8988T (cell line): ENCODE results near the gene FOXR1.

Source experiments
- DNase-seq: peaks from one replicate; pipeline ENCODE4 v3.0.0; 2011

The FOXR1 gene

DNA sequence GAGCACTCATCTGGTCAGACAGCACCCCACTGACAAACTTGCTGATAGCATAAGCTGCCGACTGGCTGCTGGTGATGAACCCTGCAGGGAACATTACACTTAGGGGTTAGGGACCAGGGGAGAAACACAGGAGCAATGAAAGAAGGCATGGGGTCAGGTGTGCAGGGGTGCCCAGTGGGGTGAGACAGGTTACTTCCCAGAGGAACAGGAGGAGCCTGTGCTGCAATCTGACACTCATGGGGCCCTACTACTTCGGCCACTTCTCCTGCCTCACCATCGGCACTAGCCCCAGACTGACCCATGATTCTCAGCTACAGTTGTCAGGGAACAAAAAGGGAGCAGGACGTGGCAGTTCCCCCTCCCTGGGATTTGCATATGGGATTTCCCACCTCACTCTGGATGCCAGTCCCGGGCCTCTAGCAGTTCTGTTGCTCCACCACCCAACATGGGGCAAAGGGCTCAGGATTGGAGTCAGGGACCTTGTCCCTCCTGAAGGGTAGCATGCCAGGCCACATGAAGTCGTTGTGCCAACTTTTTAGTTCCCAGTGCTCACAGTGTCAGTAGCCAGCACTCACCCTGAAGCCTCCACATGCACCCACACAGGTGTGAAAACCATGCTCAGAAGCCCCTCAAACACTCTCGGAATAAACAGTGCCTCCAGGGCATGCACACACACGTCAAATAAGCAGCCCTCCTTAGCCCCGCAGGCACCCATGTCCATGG is 56.9 kb downstream of the FOXR1 start:
- peak; percentile 8 for DNase-seq

DNA sequence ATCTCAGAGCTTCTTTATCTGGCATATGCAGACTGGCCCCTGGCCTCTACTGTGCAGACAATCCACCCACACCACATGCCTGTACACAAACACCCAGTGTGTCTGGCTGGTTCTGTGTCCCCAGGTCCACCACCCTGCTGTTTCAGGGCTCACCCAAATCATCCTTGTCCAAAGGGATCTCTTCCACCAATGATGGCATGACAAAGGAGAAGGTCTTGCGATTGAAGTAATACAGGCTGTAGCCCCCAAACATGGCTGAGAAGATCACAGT is 57.4 kb downstream of the FOXR1 start:
- DNase-seq: peak; percentile 5

DNA sequence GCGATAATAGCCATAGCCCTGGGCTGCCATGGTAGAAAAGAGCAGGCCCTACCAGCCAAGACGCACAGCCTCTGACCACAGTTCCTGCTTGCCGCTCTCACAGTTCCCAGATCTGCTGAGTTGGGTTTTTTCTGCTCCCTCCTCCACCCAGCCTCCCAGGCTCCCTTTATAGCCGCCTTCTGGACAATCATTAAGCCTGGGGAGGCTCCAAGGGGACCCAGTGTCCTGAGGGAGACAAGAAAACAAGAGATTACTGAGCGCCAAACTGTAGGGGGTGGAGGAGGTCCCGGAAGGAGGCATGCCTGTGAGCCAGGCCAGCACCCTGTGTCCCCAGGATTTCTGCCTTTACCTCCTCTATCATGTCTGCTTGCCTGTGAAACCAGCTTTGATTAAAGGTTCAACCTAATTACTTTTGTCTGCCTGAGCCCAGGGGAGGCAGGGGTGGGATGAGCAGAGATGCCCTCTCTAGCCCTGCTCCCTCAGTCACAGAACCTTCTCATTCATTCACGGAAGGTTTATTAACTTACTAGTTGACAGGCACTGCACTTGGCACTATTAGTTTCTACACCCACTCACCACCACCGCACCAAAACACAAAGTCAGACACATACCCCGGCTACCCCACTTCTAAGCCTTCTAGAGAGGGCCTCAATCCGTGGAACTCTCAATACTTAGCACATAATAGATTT is 57.9 kb downstream of the FOXR1 start:
- peak; percentile 18 for DNase-seq

DNA sequence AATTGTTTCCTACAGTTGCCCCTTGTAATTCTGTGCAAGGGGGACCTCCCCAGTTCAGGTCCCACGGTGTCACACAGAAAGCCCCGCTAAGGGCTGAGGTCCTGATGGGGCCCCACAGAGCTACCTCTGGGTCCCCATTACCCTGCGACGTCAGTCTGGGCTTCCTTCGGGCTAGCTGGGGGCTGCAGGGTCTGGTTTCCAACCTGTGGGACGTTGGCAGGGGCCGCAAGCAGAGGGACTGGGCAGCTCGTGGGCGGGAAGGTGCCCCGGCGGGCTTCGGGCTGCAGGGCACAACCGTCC is 58.4 kb downstream of the FOXR1 start:
- no peak for DNase-seq

DNA sequence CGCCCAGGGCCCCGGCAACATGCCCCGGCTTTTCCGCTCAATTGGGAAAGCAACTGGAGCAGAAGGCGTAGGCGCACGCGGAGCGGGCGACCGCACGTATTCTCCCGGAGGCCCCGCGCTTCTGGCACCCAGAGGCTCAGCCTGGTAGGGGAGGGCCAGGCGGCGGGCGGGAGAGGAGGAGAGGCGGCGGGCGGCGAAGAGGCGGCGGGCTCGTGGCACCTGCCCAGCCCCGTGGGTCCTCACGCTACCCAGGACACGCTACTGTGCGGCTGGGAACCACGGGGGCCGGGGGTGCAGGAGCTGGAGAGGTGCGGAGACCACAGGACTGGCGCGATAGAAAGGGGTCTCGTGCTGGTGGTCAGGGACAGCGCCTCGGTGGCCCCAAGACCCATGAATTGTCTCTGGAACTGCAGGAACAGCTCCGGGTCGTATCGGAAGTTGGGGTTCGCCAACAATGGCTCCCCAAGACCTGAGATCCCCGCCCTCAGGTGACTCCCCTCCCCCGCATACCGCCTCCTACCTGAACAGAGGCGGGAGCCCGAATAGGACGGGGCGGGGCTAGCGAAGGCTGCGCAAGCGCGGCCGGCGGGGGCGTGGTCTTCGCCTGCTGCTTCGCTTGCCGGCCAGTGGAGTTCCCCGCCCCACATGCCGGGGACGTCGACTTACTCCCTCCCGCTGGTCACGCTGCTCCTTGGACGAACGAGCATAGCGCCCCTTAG is 58.9 kb downstream of the FOXR1 start, which contains the start of gene SLC37A4:
Gene SLC37A4 (minus strand): TSS at position 549 of the 719 bp plus-strand sequence.
- DNase-seq: peak; percentile 96
